Ramos (cell line): ENCODE data around the gene VPS37B.
"Not testable (repeated sequence)": the region's sequence is repeated elsewhere in the genome, so short reads cannot be mapped to it uniquely, and the experiment has no call there.

ENCODE experiments used
- in situ Hi-C: fragments of 300-500 bp; cut with MboI; formaldehyde crosslinking; loops from one replicate; pipeline ENCODE4 v1.14.3; 2022; ENCODE audit warnings: low sequenced_read_pairs; ENCODE audit not compliant: unreplicated experiment

Gene VPS37B

DNA sequence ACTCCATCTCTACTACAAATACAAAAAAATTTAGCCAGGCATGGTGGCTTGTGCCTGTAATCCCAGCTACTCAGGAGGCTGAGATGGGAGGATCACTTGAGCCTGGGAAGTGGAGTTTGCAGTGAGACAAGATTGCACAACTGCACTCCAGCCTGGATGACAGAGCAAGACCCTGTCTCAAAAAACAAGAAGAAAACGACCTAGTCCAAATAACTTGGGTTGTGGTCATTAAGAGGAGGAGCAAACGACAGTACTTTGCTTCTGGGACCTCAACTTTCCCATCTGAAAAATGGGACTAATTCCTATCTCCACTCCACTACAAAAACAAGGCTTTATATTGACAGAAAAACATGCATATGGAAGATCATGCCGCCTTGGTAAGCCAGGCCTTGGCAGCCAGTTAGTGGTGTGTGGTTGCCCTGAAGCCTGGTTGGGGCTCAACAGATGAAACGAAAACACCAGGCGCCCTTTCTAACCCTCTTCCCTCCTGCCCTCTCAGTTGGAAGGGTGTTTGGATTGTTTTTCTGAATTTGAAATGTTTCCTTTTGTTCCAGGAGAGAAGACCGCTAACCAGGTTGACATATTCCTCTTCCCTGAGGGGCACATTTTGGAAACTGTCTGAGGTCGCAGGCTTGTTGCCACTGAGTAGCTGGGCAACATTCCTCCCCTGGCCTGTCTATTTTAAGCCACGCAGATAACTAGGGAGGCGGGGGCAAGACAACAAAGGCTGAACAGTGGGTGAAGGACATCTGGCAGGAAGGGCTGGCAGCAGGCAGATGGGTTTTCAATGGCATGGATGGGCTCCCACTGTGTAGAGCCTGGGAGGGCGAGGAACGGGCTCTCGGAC is 13.7 kb upstream of the VPS37B start:
- in situ Hi-C loops = no loop called here

DNA sequence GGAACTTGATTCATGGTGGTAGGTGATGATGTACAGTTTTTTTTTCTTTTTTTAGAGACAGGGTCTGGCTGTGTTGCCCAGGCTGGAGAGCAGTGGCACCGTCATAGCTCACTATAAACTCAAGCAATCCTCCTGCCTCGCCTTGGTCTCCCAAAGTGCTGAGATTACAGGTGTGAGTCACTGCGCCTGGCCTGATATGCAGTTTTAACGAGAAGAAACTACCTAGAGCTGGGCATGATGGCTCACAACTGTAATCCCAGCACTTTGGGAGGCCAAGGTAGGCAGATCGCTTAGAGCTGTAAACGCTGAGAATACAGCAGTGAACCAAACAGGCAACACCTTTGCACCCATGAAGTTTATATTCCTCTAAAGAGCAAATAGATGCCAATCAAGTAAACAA is 13.0 kb upstream of the VPS37B start:
- in situ Hi-C loops = no loop called here

DNA sequence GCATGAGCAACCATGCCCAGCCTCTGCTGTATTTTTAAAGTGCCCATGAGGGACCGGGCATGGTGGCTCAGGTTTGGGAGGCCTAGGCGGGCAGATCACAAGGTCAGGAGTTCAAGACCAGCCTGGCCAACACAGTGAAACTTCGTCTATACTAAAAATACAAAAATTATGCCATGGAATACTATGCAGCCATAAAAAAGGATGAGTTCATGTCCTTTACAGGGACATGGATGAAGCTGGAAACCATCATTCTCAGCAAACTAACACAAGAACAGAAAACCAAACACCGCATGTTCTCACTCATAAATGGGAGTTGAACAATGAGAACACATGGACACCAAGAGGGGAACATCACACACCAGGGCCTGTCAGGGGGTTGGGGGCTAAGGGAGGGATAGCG is 9.3 kb upstream of the VPS37B start:
- in situ Hi-C loops = not testable (repeated sequence)

DNA sequence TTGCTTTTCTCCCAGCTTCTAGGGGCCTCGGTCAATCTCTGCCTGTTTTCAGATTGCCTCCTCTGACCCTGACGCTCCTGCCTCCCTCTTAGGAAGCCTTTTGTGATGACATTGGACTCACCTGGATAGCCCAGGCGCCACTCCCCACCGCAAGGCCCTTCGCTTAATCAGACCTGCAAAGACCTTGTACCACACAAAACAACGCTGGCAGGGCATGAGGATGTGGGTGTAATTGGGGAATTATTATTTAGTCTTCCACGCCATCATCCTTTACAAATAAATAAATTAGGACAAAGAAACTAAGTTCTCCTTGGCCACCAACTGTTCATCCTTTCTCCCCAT is 7.7 kb upstream of the VPS37B start:
- in situ Hi-C loops = no loop called here

DNA sequence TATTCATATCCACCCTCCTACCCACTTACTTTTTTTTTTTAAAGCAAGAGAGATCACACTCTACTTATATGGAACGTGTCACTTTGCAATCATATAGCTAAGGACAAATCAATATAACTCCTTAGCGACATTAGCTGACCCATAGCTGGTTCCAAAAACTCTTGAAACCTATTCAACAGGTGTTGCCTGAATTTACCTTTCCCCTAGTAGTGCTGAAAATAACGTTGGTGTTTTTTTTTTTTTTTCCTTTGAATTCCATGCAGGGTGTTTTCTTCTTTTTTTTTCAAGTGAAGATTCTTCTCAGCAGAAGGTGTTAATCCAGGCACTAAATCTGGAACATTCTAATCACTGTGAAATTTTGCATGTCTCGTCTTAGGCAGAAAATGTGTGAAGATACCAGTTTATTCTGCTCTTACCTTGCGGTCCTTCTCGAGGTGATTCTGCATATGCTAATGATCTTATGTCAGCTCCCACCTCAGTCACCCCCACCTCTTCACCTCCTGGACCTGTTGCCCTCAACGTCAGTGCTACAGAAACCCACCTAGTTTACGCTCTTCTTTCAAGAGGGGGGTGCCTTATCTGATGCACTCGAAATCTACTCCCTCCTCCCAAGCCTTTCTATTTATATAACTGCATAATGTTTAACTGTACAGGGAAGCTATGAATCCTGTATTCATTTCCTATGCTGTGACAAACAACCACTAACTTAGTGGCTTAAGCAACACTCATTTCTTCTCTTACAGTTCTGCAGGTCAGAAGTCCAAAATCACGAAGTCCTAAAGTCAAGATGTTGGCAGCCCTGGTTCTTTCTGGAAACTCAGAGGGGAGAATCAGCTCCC is 7.1 kb upstream of the VPS37B start:
- in situ Hi-C loops = no loop called here

DNA sequence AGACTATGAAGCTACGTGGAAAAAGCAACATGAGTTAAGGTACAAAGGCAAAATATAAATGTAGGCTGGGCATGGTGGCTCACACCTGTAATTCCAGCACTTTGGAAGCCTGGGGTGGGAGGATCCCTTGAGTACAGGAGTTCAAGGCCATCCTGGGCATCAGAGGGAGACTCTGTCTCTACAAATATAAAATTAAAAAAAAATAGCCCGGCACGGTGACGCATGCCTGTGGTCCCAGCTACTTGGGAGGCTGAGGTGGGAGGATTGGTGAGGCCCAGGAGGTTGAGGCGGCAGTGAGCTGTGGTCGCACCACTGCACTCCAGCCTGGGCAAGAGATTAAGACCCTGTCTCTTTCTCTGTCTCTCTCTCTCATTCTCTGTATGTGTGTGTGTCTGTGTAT is 4.0 kb upstream of the VPS37B start:
- in situ Hi-C loops = no loop called here

DNA sequence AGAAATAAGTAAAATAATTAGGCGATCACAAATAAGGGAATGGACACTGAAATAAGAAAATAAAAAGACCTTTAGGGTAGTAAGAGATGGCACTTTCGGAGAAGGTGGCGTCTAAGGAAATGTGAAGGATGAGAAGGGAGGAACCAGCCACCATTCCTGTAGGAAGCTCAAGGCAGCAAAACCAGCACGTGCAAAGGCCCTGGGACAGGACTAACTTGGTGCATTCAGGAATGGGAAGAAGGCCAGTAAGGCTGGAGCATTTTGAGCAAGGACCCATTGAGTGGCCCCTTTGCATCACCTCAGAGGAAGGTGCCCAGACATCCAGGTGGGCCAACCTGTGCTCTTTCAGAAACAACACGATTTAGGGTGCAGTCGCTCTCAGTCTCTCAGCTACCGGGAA is 738 bp upstream of the VPS37B start:
- in situ Hi-C loops = no loop called here

DNA sequence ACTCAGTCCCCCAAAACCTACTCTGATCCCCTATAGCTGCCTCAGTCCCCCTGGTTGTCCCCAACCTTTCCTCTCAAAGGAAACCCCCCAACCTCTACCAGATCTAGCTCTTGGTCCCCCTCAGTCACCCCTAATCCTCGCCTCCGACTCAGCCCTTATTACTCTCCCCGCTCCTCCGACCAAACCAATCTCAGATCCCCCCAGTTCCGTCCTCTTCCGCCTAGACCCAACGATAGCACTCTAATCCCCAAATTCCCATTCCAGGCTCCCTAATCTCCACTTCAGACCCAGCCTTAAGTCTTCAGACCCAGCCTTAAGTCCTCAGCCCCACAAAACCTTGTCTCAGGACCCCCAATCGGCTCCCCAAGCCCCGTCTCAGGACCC is 612 bp downstream of the VPS37B start:
- in situ Hi-C loops = no loop called here

DNA sequence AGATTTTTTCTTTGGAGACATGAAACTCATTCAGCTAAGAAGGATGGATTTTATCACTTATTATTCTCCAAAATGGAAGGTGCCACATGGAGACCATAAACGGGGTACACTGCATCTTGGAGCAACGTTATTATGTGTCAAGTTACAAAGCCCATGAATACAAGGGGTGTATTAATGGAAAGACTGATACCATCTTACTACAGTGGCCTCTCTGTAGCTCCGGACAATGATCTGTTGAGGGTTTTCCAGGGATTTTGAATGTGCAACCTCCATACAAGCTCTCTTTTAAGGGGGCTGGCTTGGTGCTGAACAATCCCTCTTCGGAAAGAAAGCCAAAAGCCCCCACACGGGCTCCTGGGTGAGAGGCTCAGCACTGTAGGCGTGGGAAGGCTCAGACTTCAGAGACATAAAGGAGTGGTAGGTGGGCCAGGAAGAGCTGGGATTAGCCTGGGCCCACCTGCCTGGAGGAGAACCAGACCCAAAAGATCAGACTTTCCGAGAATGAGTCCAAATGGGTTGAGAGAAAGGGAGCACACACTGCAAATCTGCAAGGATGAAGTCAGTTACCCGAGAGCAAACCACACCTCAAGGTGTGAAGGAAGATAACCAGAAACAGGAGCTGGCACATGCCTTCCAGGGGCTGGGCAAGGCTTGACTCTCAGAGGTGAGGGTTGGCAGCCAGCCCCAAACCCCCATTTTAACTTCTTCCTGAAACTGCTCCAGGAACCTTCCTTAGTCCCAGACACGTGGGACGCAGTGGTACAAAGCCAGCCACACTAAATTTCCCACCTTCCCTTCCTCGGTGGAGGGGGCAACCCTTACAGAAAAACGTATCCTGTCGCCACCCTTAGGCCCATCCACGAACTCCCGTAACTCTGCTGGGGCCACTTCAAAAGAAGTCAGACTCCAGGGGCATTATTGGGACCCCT is 1.5 kb downstream of the VPS37B start:
- in situ Hi-C loops = no loop called here

DNA sequence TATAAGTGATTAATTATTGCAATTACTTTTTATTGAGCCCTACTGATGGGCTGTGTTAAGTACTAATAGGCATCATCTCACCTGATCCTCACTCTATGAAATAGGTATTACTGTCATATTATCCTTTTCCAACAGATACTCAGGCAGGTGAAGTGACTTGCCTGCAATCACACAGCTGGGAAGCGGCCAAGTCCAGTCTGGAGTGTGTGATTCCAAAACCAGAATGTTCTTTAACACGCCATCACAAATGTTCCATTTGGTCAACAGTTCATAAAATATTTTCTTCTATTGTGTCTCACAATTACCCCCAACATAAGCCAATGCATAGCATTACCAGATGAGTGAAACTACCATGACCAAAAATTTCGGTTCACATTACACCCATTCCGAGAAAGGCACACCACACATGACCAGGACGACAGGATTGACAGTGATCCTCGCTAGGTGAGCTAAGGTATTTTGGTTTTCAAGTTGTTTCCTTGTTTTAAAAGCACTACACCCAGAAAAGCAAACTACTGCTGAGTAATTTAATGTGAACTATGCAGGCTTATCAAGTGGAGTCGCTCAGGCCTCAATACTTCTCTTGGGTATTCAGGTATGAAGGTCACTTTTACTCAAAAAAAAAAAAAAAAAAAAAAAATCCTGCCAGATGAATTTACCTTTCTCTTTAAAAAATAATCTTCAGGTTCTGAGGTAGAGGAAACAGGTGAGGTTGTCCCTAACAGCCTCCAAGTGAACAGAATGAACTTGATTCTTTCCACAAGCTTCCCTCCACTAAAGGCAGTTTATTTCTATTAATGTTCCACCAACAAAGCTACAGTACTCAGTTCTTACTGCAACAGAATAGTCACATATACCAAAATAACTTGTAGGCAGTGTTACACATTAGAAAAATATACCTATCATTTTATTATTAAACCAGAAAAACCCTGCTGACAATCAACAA is 2.4 kb downstream of the VPS37B start:
- in situ Hi-C loops = no loop called here

DNA sequence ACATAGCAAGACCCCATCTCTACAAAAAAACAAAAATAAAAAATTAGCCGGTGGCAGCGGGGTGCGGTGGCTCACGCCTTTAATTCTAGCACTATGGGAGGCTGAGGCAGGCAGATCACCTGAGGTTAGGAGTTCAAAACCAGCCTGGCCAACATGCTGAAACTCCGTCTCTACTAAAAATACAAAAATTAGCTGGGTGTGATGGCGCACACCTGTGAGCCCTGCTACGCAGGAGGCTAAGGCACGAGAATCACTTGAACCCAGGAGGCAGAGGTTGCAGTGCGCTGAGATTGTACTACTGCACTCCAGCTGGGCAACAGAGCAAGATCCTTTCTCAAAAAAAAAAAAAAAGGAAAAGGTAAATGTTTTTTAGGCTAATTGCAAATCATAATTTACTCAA is 3.2 kb downstream of the VPS37B start:
- in situ Hi-C loops = not testable (repeated sequence)

DNA sequence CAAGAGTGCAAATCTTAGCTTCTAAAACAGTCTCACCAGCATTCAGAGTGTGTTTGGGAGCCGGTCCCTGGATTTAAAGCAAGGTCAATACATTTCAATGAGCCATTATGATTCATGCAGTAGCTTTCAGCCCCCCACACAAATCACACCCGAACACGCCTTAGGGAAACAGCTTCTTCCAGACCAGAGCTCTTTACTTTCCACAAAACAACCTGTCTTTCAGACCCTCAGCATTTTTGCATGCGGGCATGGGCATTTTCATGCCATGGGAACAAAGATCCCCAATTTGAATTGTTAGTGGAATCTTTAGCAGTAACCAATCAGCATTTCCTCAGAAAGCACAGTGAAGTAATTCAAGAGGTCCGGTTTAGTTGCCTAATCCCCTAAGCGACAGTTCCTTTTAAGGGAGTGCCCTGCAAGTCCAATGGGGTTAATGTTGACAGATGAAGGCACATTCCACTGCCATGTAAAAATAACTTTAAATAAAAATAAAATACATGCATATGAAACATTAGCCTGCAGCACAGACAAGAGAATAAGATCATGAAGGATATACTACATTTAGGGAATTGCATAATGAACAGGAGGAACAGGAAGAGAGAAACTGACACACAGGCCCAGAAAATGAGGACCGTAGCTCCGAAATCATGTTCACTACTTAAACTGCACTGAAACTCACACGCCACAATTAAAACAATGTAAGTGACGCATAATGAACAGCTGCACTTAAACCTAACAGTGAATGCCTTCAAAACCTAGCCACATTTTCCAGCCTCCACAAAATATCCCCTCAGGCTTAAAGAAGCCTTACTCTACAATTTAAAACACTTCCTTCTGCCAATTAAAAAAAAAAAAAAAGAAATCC is 4.0 kb downstream of the VPS37B start:
- in situ Hi-C loops = no loop called here

DNA sequence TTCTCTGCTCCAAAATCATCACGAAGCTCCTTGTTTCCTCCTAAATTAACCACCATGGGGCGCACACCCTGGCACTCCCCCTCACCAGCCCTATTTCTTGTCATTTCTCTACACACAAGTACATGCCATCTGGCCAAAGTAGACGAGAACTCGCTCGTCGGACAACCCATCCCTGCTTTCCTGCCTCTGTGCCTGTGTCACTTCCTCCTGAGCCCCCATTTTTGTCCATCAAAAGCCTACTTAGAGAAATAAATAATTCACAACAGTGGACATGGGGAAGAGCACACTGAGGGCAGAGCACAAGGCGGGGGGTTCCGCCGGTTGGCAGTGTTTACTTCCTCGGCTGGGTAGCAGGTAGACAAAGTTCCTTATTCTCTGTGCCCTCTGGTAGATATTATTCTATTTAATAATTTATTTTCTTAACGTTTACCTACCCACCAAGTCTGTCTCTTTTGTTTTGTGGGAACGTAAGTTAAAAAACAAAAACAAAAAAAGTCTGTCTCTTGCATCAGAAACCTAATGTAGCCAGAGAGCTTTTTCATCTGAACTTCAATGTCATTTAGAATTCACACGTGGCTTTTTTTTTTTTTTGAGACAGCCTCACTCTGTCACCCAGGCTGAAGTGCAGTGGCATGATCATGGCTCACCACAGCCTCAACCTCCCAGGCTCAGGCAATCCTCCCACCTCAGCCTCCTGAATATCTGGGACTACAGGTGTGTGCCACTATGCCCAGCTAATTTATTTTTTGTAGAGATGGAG is 6.0 kb downstream of the VPS37B start:
- in situ Hi-C loops = no loop called here

DNA sequence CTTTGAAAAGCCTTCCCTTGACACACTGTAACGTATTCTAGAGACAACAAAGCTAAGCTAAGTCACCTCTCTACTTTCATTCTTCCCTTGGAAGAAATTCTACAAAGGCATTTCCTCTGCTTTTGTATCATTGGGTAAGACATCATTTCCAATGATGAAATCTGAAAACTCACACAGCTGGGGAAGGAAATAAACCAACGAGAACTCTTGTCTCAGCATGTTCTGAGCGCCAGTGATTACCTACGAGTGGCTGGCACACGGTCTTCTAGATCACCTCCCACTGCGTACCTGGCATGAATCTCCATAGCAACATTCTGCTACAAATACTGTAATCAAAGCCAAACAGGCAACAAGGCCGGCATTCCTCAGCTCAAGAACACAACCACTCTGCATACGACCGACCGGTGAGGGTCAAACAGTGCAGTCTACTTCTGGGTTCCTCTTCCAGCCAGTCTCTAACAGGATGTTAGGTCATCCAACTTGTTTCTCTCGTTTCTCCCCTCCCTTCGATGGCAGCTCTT is 7.6 kb downstream of the VPS37B start:
- in situ Hi-C loops = no loop called here

DNA sequence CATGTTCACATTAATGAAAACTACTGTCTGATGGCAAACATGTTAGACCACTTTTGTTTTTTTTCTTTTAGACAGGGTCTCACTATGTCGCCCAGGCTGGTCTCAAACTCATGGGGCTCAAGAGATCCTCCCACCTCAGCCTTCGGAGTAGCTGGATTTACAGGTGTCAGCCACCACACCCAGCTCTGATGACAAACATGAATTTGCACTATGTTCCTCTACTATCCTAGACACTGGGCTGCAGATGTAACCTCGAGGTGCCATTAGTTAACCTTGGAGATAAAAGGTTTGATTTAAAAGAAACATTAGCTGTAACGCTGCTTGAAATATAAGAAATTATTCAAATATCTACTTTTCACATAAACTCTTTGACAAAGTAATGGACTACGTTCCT is 8.1 kb downstream of the VPS37B start:
- in situ Hi-C loops = no loop called here

DNA sequence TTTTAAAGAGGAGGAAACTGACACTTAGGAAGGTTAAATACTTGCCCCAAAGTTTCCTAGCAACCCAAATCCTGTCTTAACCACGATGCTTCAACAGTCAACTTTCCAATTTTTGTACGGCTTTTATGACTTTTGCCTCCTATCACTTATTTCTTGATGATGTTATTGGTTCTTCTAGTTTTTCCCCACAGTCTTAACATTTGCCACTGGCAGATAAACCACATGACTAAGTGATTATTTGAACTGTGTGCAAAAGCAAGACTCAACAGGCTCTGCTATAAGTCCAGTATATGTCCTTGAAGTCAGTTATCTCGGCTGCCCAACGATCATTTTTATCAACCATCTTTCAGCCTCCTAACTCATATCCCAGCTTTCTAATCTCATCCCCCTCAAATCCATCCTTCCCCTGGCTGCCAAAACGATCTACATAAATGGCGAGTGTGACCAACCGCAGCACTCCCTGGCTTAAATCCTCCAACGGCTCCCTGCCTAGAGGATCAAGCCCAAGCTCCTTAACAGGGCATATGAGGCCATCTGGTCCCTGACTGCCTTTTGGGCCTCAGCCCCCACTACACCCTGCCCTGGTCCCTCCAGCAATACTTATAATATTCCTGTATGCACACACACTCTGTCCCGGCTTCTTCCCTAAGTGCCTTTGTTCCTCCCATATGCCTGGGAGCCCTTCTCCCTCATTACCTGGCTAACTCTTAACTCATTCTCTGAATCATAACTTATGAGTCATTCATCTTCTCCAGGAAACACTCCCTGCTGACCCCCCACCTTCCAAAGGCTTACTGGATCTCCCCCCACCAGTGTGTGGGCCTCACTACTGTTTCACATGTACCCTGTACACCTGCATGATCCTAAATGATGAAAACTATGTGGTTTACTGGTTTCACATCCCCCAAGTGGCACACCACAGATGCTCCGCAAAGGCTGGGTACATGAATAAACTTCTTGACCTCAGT is 8.8 kb downstream of the VPS37B start:
- in situ Hi-C loops = no loop called here

DNA sequence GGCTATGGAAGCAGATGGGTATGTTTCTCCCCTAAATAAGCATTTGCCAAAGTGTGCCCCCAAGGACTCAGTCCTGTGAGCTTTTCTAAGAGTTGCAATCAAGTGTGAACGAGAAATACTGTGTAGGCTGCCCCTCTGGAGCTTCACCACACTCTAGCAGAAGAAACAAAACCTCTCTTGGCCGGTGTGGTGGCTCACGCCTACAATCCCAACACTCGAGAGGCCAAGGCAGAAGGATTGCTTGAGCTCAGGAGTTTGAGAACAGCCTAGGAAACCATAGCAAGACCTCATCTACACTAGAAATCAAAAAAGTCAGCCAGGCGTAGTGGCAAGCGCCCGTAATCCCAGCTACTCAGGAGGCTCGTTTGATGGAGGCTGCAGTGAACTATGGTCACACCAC is 9.8 kb downstream of the VPS37B start:
- in situ Hi-C loops = no loop called here
